ENCODE measurements around the gene GPR25.
A peak's percentile ranks its signal among the peaks of the same experiment; 100 is the strongest.

The GPR25 gene

GRCh38 chr1:200890818-200891773, 18.3 kb downstream of the GPR25 start:
- Histone ChIP-seq H3K4me1 (ENCODE audit: insufficient read depth, insufficient read length) (peaks cover 43% of the 10 kb centered on the region), H3K4me3 (ENCODE audit: insufficient read length, low read depth) (peak overlapping the region; percentile 86), H3K9ac (ENCODE audit: insufficient read length, low read depth) (peak overlapping the region; percentile 96)

GRCh38 chr1:200891774-200892157, 19.0 kb downstream of the GPR25 start:
- Histone ChIP-seq H3K4me3 (ENCODE audit: insufficient read length, low read depth) (peak overlapping the region; percentile 86), H3K27me3 (ENCODE audit: insufficient read depth, insufficient read length) (no peaks in the 10 kb centered on the region), H3K4me1 (ENCODE audit: insufficient read depth, insufficient read length) (peaks cover 46% of the 10 kb centered on the region), H3K9ac (ENCODE audit: insufficient read length, low read depth) (peak overlapping the region; percentile 96), H3K9me3 (ENCODE audit: insufficient read depth, low read length) (no peaks in the 10 kb centered on the region), H3K36me3 (ENCODE audit: insufficient read depth, insufficient read length, low read length) (peaks cover 18% of the 10 kb centered on the region)
- DNase-seq (ENCODE audit: low read depth, low spot score), result peak; percentile 73
- no peak for TF ChIP-seq SUZ12 (IDR thresholded peaks at IDR 0.05; ENCODE audit: extremely low read depth, insufficient read depth, insufficient read length)
- TF ChIP-seq ZNF274 (IDR thresholded peaks at IDR 0.05; ENCODE audit: low read depth, low read length), result no peak
- TF ChIP-seq YY1 (IDR thresholded peaks at IDR 0.05; ENCODE audit: insufficient read depth, insufficient read length), result no peak

More at GRCh38 chr1:200890818-200891773, 18.3 kb downstream of the GPR25 start:
- Histone ChIP-seq H3K36me3 (ENCODE audit: insufficient read depth, insufficient read length, low read length) (peaks cover 18% of the 10 kb centered on the region), H3K9me3 (ENCODE audit: insufficient read depth, low read length) (no peaks in the 10 kb centered on the region), H3K27me3 (ENCODE audit: insufficient read depth, insufficient read length) (no peaks in the 10 kb centered on the region)
- peak; percentile 87 for DNase-seq (ENCODE audit: low read depth, low spot score)
- TF ChIP-seq YY1 (IDR thresholded peaks at IDR 0.05; ENCODE audit: insufficient read depth, insufficient read length) (no peak), ZNF274 (IDR thresholded peaks at IDR 0.05; ENCODE audit: low read depth, low read length) (no peak), SUZ12 (IDR thresholded peaks at IDR 0.05; ENCODE audit: extremely low read depth, insufficient read depth, insufficient read length) (no peak)

GRCh38 chr1:200892546-200892945, 19.8 kb downstream of the GPR25 start:
- H3K9me3 ChIP-seq (ENCODE audit: insufficient read depth, low read length), result no peaks in the 10 kb centered on the region
- TF ChIP-seq YY1 (IDR thresholded peaks at IDR 0.05; ENCODE audit: insufficient read depth, insufficient read length) (no peak), ZNF274 (IDR thresholded peaks at IDR 0.05; ENCODE audit: low read depth, low read length) (no peak), SUZ12 (IDR thresholded peaks at IDR 0.05; ENCODE audit: extremely low read depth, insufficient read depth, insufficient read length) (no peak)
- no peak for DNase-seq (ENCODE audit: low read depth, low spot score)
- H3K36me3 ChIP-seq (ENCODE audit: insufficient read depth, insufficient read length, low read length), result peaks cover 24% of the 10 kb centered on the region
- H3K27me3 ChIP-seq (ENCODE audit: insufficient read depth, insufficient read length), result no peaks in the 10 kb centered on the region
- peaks cover 48% of the 10 kb centered on the region for H3K4me1 ChIP-seq (ENCODE audit: insufficient read depth, insufficient read length)
- H3K4me3 ChIP-seq (ENCODE audit: insufficient read length, low read depth), result peak overlapping the region; percentile 86
- H3K9ac ChIP-seq (ENCODE audit: insufficient read length, low read depth), result peak overlapping the region; percentile 96

- TF ChIP-seq SUZ12 (IDR thresholded peaks at IDR 0.05; ENCODE audit: extremely low read depth, insufficient read depth, insufficient read length) (no peak), ZNF274 (IDR thresholded peaks at IDR 0.05; ENCODE audit: low read depth, low read length) (no peak), YY1 (IDR thresholded peaks at IDR 0.05; ENCODE audit: insufficient read depth, insufficient read length) (no peak)
- H3K4me1 ChIP-seq (ENCODE audit: insufficient read depth, insufficient read length), result peaks cover 49% of the 10 kb centered on the region
Observed at GRCh38 chr1:200892958-200893357, 20.2 kb downstream of the GPR25 start.

GRCh38 chr1:200893411-200893901, 20.7 kb downstream of the GPR25 start:
- no peaks in the 10 kb centered on the region for H3K9me3 ChIP-seq (ENCODE audit: insufficient read depth, low read length)
- H3K27me3 ChIP-seq (ENCODE audit: insufficient read depth, insufficient read length), result no peaks in the 10 kb centered on the region
- H3K9ac ChIP-seq (ENCODE audit: insufficient read length, low read depth), result peak overlapping the region; percentile 62
- no peak for DNase-seq (ENCODE audit: low read depth, low spot score)
- H3K4me1 ChIP-seq (ENCODE audit: insufficient read depth, insufficient read length), result peaks cover 49% of the 10 kb centered on the region
- peak overlapping the region; percentile 16 for H3K4me3 ChIP-seq (ENCODE audit: insufficient read length, low read depth)
- TF ChIP-seq SUZ12 (IDR thresholded peaks at IDR 0.05; ENCODE audit: extremely low read depth, insufficient read depth, insufficient read length), result no peak
- no peak for TF ChIP-seq YY1 (IDR thresholded peaks at IDR 0.05; ENCODE audit: insufficient read depth, insufficient read length)
- no peak for TF ChIP-seq ZNF274 (IDR thresholded peaks at IDR 0.05; ENCODE audit: low read depth, low read length)
- peaks cover 33% of the 10 kb centered on the region for H3K36me3 ChIP-seq (ENCODE audit: insufficient read depth, insufficient read length, low read length)

More at GRCh38 chr1:200892958-200893357, 20.2 kb downstream of the GPR25 start:
- Histone ChIP-seq H3K36me3 (ENCODE audit: insufficient read depth, insufficient read length, low read length) (peaks cover 28% of the 10 kb centered on the region), H3K9me3 (ENCODE audit: insufficient read depth, low read length) (no peaks in the 10 kb centered on the region), H3K4me3 (ENCODE audit: insufficient read length, low read depth) (peak overlapping the region; percentile 86), H3K9ac (ENCODE audit: insufficient read length, low read depth) (peak overlapping the region; percentile 96), H3K27me3 (ENCODE audit: insufficient read depth, insufficient read length) (no peaks in the 10 kb centered on the region)
- DNase-seq (ENCODE audit: low read depth, low spot score), result no peak

GRCh38 chr1:200894712-200895442, 22.1 kb downstream of the GPR25 start, which contains the start of gene INAVA:
Gene INAVA, plus strand, starts transcription at chr1:200894900. Its CDS starts 3,501 bp downstream, at chr1:200898401.
- peaks cover 47% of the 10 kb centered on the region for H3K36me3 ChIP-seq (ENCODE audit: insufficient read depth, insufficient read length, low read length)
- peaks cover 45% of the 10 kb centered on the region for H3K4me1 ChIP-seq (ENCODE audit: insufficient read depth, insufficient read length)
- DNase-seq (ENCODE audit: low read depth, low spot score), result no peak
- TF ChIP-seq SUZ12 (IDR thresholded peaks at IDR 0.05; ENCODE audit: extremely low read depth, insufficient read depth, insufficient read length), result no peak
- no peak for TF ChIP-seq ZNF274 (IDR thresholded peaks at IDR 0.05; ENCODE audit: low read depth, low read length)
- no peak for TF ChIP-seq YY1 (IDR thresholded peaks at IDR 0.05; ENCODE audit: insufficient read depth, insufficient read length)
- H3K4me3 ChIP-seq (ENCODE audit: insufficient read length, low read depth), result peak within 1 kb of the TSS; percentile 16
- H3K9me3 ChIP-seq (ENCODE audit: insufficient read depth, low read length), result no peaks in the 10 kb centered on the region
- H3K27me3 ChIP-seq (ENCODE audit: insufficient read depth, insufficient read length), result no peaks in the 10 kb centered on the region
- H3K9ac ChIP-seq (ENCODE audit: insufficient read length, low read depth), result peak within 1 kb of the TSS; percentile 62

Measured in NT2/D1 (cell line).